Progenitor cell of endocrine pancreas (in vitro differentiated cells): ENCODE data around the gene B3GNT9. TPM values are rescaled to one million over a fixed set of nuclear protein-coding genes. Genes with fewer than 3 reads are reported as not detected.

Experiments used
- DNase-seq: peaks from one replicate; pipeline ENCODE4 v3.0.0; 2021; ENCODE audit warnings: low spot score; ENCODE audit not compliant: unreplicated experiment
- H3K27ac Mint-ChIP-seq: 2 replicates; pipeline ENCODE4 v1.8.0; 2021; ENCODE audit warnings: mild to moderate bottlenecking, moderate library complexity, mixed read lengths
- H3K27me3 Mint-ChIP-seq: 2 replicates; pipeline ENCODE4 v1.8.0; 2021; ENCODE audit warnings: mixed read lengths
- H3K36me3 Mint-ChIP-seq: 2 replicates; pipeline ENCODE4 v1.8.0; 2022; ENCODE audit warnings: mixed read lengths; ENCODE audit not compliant: insufficient read depth
- H3K4me1 Mint-ChIP-seq: 2 replicates; pipeline ENCODE4 v1.8.0; 2021; ENCODE audit warnings: low read depth, mixed read lengths
- H3K4me3 Mint-ChIP-seq: 2 replicates; pipeline ENCODE4 v1.8.0; 2021; ENCODE audit warnings: low read depth, mild to moderate bottlenecking, moderate library complexity, mixed read lengths
- H3K9me3 Mint-ChIP-seq: 2 replicates; pipeline ENCODE4 v1.8.0; 2021; ENCODE audit warnings: low read depth, mixed read lengths
- total RNA-seq: library from RNA; stranded (reverse); gene quantifications from 2 replicates; pipeline ENCODE4 v1.2.1, GENCODE V29; 2021
- TF ChIP-seq, protein P1 (sequence below): fragments of 200-600 bp; sonication (generic); IDR thresholded peaks from one replicate; pipeline ENCODE4 v1.5.0; 2021; ENCODE audit warnings: antibody characterized with exemption, mild to moderate bottlenecking; ENCODE audit not compliant: unreplicated experiment

Gene B3GNT9
- total RNA-seq, 1 donor from 2014 or later = 5.1 TPM

GRCh38 chr16:67162506-67163163 lies 11.8 kb upstream of the B3GNT9 start:
- TF ChIP-seq, protein P1, sequence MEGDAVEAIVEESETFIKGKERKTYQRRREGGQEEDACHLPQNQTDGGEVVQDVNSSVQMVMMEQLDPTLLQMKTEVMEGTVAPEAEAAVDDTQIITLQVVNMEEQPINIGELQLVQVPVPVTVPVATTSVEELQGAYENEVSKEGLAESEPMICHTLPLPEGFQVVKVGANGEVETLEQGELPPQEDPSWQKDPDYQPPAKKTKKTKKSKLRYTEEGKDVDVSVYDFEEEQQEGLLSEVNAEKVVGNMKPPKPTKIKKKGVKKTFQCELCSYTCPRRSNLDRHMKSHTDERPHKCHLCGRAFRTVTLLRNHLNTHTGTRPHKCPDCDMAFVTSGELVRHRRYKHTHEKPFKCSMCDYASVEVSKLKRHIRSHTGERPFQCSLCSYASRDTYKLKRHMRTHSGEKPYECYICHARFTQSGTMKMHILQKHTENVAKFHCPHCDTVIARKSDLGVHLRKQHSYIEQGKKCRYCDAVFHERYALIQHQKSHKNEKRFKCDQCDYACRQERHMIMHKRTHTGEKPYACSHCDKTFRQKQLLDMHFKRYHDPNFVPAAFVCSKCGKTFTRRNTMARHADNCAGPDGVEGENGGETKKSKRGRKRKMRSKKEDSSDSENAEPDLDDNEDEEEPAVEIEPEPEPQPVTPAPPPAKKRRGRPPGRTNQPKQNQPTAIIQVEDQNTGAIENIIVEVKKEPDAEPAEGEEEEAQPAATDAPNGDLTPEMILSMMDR = no peak
- no peaks in the 10 kb centered on the region for H3K36me3 Mint-ChIP-seq
- H3K27ac Mint-ChIP-seq = no peak overlapping the region
- H3K9me3 Mint-ChIP-seq = no peaks in the 10 kb centered on the region
- peaks cover 80% of the 10 kb centered on the region for H3K27me3 Mint-ChIP-seq
- peaks cover 2% of the 10 kb centered on the region for H3K4me1 Mint-ChIP-seq
- DNase-seq = no peak
- no peak overlapping the region for H3K4me3 Mint-ChIP-seq

DNA sequence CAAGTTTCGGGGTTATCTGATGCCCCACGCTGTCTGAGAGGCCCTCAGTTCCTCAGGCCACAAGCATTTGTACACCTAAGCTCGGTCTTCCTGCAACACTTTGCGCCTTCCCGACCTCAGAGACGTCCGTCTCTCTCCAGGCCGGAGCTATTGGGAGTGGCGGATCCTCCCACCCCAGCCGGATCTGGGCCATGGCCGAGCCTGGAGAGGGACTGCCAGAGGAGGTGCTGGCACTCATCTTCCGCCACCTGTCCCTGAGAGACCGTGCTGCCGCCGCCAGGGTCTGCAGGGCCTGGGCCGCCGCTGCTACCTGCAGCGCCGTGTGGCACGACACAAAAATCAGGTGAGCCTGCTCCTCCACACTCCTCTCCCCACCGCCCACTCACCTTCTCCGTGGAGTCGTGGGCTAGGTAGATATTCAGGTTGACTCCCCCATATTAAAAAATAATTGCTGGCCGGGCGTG lies 10.8 kb upstream of the B3GNT9 start:
- H3K4me1 Mint-ChIP-seq = peaks cover 2% of the 10 kb centered on the region
- no peak for DNase-seq
- H3K4me3 Mint-ChIP-seq = no peak overlapping the region
- no peak overlapping the region for H3K27ac Mint-ChIP-seq
- no peaks in the 10 kb centered on the region for H3K9me3 Mint-ChIP-seq
- peaks cover 80% of the 10 kb centered on the region for H3K27me3 Mint-ChIP-seq
- TF ChIP-seq, protein P1 = no peak
- H3K36me3 Mint-ChIP-seq = no peaks in the 10 kb centered on the region

DNA sequence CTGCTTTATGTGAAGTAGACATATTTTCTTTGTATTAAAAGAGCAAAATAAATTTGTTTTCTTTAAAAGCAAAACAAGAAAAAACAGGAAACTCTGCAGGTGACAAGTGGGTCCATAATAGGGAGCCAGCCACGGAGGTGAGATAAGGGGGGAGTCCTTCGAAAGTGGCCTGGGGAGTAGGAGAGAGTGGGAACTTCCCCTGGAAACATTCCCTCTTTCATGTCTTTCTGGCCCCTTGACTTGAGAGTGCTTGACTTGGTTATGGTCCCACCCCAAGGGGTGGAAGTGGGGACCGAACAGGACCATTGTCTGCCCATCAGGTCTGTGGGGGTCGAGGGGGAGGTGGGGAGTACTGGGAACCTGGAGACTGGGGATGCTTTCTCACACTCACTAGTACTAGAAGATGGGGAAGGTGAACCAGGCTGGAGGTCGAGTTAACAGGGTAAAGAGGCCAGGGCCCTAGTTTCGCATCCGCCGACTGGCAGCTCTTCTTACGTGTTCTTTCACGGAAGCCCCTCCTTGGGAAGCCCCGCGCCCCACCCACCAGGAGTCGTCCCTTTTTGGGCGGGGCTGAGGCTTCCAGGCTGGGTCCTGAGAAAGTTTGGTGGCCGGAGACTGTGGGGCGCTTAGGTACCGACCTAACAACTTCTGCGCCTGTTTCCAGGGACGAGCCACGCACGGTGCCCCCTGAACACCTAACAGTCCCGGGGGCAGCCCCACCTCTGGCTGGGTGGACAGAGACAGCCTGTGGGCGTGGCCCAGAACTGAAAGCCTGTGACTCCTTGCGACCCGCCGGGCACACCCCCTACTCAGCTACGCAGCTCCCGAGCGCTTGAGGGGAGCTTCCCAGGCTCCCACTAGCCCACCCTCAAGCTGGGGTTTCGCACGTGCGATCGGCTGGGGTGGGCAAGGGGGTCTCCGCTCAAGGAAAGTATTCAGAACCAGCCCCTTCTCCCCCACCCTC lies 8.1 kb upstream of the B3GNT9 start:
- TF ChIP-seq, protein P1 = no peak
- no peak overlapping the region for H3K27ac Mint-ChIP-seq

DNA sequence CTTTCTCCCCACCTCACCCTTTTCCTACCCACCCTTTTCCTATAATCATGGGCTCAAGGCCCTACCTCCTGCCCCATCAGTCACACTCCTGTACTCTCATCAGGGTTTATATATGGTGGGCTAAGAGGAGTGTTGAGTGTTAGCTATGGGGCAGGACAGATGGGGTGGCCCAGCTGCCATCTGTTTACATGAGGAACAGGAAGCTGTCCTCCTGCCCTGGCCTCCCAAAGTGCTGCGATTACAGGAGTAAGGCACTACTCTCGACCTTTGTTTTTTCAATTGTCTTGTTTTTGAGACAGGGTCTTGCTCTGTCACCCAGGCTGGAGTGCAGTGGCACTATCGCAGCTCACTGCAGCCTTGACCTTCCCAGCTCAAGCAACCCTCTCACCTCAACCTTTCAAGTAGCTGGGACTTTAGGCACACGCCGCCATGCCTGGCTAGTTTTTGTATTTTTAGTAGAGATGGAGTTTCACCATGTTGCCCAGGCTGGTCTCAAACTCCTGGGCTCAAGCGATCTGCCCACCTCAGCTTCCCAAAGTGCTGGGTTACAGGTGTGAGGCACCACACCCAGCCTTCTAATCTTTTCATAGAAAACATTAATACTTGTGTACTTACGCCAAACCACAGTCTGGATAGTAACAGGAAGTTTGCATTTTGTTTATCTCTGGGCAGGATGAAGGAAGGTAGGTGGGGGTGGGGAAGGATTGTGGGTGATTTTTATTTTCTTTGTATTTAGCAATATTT lies 7.3 kb upstream of the B3GNT9 start:
- Mint-ChIP-seq H3K4me1 (peaks cover 4% of the 10 kb centered on the region), H3K4me3 (peak overlapping the region; percentile 56), H3K36me3 (no peaks in the 10 kb centered on the region), H3K27ac (no peak overlapping the region), H3K27me3 (peaks cover 81% of the 10 kb centered on the region), H3K9me3 (no peaks in the 10 kb centered on the region)
- TF ChIP-seq, protein P1 = no peak
- no peak for DNase-seq

More for the DNA sequence above, 8.1 kb upstream of the B3GNT9 start:
- Mint-ChIP-seq H3K4me1 (peaks cover 4% of the 10 kb centered on the region), H3K4me3 (peak overlapping the region; percentile 75), H3K36me3 (no peaks in the 10 kb centered on the region), H3K9me3 (no peaks in the 10 kb centered on the region), H3K27me3 (peaks cover 77% of the 10 kb centered on the region)
- no peak for DNase-seq
